RPMI8226 (cell line): ENCODE measurements around the gene COL28A1.

Source experiments
- DNase-seq: peaks from one replicate; pipeline ENCODE4 v3.0.0-alpha.2; 2015

COL28A1 gene

DNA sequence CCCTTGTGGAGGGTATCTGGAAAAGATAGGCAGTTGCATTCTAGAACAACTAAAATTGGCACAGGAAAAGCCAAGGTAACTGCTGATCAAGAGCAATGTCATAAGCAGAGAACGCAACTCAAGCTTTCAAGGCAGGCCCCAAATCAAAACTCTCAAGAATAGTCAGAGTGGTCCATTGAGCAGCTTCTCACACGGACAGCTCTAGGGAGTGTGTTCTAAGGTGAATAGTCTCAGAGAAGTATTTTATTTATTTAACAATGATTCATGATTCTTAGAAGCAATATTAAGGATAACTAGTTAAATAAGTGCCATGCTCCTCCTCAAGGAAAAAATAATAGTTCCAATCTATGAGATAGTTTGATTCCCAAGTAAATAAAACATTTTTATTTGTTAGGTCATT lies 83.0 kb downstream of the COL28A1 start:
- DNase-seq, result no peak

DNA sequence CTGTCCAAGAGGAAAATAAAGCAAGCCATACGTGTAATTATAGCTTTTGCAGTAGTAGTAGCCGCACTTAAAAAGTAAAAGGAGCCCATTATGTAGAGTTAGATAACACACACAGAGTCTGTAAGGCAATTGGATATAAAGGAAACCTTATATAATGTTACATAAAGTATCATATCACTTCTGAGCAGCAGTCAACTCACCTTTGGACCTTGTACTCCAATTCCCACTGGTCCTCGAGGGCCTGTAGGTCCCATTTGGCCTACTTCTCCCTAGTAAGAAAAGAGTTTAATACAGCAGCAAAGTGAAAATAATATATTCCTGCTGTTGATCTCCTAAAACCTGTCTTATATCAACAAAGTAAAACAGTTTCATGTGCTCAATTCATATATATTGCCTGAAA lies 83.6 kb downstream of the COL28A1 start:
- no peak for DNase-seq

DNA sequence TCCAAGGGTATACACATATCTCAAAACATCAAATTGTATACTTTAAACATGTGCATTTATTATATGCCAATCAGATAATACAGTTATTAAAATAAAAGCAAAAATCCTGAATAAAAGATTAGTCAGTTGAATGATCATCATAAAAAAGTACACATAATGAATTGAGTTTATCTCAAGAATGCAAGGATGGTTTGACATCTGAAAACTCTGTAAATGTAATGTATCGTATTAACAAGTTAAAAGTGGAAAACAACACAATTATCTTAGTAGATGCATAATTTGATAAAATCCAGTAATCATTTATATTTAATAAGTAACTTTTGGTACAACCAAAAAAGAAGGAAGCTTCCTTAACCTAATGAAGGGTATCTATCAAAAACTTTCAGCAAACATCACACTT lies 86.6 kb downstream of the COL28A1 start:
- DNase-seq, result no peak

DNA sequence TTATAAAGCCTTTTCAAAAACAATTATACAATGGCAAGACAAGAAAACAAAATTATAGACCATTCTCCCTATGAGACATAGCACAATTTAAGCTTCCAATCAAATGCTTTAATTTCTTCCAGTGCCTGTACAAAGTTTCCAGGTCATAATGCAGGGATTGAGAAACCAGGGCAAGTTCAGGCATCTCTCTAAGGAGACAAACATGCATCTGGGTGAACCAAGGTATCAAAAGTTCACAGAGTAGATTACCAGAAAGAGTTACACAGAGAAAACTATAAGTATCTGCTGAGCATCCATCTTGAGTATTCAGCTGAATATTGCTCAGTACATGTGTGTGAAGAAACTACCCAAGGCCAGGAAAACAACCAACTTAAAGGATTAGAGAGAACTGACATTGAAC lies 89.1 kb downstream of the COL28A1 start:
- no peak for DNase-seq

DNA sequence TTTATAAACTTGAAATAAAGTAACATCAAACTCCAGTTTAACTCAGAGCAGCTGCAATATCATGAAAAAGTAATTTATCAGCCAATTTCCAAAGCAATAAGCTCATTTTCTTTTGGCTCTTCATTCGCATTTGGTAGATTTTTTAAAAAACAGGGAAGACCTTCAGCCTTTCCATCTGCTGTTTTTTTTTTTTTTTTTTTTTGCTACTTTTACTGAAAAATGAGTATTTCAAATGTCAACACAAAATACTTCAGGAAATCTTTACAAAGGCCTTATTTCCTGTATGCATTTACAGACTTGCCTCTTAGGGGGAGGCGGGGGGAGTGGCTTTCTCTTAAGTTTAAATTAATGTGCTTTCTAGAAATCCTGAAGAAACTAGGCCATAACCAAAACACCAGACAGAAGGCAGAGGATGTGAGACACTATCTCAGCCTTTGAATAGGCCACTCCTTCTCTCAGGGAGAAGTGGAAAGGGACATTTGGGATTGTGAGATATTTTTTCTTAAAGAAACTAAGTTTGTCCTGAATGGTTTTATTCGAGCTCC lies 91.8 kb downstream of the COL28A1 start:
- DNase-seq, result no peak

DNA sequence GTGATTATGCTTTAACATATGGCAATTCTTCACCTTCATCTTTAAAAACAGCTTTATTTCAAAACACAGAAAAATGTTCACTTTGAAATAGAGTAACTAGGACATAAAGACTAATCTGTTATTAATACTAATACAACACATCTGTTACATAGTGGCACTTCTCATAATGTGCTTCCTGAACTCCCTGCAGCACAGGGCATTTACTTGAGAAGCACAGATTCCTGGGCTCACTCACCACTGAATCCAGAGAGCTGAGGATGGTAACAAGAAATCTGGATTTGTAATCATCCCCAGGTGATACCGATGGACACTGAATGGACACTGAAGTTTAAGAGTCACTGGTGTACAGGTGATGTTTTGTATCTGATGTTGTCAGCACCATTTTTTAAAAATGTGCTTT lies 96.1 kb downstream of the COL28A1 start:
- DNase-seq, result no peak

DNA sequence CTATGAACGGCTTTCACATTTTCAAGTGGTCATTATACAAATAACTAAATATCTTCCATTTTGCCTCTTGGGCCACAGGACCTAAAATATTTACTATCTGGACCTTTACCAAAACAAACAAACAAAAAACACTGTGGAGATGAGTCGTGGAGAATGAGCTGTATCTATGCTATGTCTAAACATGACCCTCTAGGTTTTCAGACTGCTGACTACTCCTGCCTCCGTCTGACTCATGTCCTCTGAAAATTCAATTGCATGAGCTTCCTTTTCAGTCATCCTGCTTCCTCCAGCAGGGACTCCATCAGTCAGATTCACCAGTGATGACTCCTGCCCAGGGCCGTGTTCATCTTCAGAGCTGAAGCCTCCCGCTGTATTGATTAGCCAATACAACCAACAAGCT lies 96.8 kb downstream of the COL28A1 start:
- no peak for DNase-seq

DNA sequence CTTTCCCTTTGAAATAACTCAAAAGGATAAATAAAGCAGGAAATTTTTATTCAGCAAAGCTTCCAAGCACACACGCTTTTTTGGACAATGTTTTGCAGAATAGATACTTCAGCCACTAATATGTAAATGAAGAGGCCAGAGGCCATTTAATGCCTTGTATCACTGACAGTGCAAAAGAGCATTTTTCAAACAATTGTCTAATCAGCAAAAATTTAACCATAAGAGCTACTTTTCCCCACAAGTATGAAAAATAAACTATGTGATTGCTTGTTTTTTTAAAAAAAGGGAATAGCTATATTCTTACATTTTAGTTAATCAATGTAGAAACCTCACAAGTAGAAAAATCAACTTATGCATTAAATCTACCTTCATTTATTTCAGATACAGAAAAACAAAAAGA lies 99.7 kb downstream of the COL28A1 start:
- no peak for DNase-seq

DNA sequence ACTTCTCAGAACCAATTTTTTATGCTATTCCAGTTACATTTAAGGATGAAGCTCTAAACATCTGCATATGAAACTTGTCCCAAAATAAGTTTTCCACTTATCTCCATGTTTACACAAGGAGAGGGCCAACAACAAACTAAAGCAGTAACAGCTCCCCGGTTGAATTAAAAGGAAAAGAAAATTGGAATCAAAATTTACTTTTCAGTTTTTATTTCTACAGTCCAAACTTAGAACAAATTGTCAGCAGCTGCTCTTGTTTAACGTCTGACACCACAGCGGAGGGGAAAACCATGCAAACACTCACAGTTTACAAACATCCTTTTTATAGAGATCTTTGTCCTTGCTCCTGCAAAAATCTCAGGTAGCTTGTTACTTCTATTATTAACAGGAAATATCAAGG lies 101.3 kb downstream of the COL28A1 start:
- DNase-seq, result no peak

DNA sequence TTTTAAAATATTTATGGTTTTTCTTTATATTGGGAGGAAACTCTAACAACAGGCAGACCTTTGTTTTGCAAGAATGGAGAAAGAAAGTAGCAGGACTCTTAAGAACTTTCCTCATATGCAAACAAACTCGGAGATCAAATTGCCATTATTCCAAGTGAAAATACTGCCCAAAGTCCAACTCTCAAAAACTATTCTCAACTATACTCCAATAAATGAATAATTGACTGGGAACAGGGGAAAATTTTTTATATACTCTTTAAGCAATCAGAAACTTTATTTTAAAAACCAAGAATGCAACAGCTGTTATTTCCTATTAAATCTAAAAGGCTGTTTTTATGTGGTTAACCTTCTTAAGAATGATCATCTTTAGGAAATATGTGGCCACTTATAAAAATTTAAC lies 101.9 kb downstream of the COL28A1 start:
- no peak for DNase-seq

DNA sequence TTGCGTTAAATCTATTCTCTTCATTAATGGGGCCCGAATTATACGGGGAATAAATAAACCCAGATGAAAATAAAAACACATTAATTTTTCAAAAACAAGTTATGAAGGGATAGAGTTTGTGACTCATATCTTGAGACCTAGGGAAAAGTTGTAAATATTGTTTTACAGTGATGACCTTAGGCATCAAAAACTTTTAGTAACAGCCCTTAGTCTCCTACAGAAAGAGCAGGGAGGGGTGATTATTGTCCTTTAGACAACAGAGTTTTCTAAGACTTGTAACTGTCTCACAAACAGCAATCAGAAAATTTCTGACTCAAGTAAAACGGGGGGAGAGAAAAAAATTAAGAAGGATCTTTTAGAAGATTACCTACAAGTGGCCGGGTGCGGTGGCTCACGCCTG lies 102.7 kb downstream of the COL28A1 start:
- DNase-seq, result no peak

DNA sequence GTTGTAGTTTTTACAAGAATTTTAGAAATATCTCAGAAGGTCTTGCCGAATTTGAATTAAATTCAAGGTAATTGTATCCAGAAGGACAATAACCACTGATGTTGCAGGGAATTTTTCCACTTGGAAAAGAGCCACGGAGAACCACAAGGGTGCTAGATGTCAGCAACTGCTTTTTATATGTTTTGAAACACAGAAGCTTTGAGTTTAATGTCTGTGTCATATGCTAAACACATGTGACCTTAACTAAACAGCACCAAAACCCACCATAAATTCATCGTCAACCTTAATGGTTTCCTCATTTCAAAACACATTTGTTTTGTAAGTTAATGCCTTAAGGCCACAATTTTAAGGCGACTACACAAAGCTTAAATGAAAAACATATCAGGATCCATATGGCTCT lies 106.9 kb downstream of the COL28A1 start:
- DNase-seq, result no peak

DNA sequence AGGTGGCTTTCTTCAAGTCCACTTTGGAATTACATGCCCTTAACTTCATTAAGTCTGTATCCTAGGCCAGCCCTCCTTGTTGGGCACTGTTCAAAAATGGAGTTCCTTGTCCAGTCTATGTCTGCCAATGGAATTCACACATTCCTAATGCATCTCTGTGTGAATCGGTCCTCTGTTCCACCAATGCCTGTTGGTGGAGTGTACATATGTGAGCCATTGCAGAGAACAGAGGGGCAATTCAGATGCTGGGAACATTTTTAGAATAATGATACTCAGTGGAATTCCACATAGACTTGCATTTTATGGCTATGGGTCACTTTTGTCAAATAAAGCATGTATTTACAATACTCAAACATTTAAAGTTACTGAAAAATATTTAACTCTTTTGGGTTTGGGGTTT lies 108.3 kb downstream of the COL28A1 start:
- DNase-seq, result no peak

DNA sequence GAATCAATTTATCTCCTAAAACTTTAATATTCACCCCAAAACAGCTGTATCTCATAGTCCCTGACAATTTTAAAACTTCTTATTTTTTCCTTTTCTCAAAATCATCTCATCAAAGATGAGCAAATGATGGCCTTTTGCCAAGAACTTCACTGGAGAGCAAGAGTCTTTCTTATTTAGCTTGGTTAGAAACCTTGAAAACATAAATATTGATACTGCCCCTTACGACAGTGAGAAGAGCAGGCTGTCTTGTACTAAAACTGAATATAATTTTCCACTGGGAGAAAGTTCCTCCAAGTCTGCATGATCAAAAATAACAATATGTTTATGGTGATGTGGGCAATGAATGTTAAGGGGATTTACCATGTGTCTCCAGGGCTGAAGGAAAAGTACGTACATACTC lies 109.0 kb downstream of the COL28A1 start:
- no peak for DNase-seq

DNA sequence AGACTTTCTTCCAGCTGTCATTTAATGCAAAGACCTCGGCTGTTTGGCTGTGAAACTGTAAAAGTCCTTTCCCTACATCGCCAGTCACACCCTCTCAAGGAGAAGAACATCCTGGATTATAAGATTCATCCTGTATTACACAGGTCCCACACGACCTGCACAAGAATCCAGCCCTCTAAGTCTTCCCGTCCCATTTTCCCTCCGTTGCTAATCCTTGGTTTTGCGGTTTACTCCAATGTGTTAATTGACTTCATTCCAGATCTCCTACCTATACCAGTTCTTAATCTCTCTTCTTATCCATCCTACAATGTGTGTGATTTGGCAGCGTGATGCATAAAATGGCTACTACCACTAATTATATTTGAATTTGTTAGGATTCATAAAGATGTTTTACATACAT lies 110.4 kb downstream of the COL28A1 start:
- DNase-seq, result no peak

DNA sequence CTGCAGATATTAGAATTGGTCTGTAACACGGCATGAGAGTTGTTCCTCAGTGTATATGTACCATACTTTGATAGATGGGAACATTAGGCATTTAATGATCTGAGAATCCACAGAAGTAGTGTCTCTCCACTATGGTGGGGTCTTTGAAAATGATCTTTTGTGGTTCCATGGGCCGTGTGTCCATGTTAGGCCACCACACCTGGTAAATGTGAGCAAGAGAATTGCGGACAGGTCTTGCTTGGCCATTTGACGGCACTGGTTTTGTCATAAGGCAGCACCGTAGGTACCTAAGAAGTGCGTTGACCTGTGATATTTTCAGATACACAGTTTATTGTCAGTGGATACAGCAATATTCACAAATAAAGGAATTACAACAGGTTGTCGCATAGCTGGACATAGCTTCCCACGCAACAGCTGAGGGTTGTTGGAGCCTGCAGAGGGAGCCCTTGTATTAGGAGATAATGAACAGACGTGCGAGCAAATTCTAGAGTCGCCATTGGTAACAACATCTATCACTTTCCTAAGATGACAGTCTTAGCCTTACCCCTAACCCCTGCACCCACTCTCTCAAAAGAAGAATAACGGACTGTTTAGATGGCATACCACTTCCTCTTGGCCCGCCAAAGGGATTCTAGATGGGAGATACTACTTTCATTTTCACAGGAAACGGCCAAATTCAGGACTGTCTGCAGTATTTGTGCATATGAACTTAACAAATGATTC lies 111.4 kb downstream of the COL28A1 start:
- DNase-seq, result peak; percentile 50

DNA sequence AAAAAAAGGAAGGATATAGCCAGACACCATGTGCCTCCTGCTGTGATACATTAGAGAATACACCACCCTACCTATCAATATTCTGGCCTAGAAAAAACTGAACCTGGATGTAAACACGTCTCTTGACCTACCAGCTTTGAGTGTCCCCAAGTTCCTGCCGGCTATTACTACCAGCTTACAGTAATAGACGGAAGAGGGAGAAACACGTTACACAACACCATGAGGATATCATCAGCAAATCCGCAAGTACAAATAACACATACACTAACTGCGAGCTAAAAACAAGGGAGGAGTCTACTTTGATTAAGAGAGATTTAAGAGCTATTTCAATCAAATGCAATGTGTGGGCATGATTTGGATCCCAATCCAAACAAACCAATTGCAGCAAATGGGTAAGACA lies 113.0 kb downstream of the COL28A1 start:
- no peak for DNase-seq

DNA sequence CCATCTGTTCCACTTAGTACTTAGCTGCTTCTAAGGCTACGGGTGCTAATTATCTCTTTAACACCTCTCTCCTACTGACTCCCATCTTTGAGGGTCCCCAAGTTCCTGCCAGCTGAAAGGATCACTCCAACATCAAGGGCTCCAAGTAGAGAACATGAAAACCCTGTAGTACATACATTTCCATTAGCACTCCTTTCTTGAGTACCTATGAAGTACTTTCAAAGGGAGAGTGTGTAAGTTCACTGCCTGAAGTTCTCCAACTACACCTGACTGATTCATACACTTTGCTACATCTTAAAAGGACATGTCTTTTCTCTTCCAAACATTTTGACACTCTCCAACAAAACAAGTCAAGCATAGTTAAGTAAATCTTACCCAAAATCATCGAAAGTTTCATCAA lies 113.8 kb downstream of the COL28A1 start:
- DNase-seq, result no peak

DNA sequence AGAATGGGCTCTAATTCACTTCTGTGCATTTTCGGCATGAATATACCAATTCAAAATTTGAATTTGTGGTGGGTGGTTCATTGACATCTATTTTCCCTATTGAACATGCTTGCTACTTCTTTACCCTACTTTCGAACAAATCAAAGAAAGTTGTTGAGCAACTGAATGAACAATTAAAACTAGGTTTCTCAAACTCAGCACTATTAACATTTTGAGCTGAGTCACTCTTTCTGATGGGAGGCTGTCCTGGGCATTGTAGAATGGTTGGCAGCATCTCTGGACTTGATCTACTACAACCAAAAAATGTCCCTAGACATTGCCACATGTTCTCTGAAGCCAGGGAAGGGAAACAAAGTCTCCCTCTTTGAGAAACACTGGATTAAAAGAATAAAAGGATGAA lies 116.7 kb downstream of the COL28A1 start:
- no peak for DNase-seq

DNA sequence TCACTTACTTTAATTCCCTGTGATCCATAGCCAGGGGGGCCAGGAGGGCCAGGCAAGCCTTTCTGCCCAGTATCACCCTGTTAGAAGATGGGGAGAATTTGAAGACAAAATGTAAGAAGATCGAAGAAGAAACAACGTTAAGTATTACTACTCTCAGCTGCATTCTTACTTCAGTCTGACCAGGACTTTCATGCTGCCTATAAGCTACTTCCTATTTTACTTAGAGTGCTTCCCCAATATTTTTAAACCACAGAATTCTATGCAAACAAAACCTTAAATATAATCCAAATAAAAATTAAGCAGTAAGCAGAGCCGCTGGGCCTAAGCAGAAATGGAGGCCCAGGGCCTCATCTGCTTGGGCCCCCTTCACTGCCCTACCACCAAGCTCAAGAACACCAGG lies 117.8 kb downstream of the COL28A1 start:
- DNase-seq, result no peak

DNA sequence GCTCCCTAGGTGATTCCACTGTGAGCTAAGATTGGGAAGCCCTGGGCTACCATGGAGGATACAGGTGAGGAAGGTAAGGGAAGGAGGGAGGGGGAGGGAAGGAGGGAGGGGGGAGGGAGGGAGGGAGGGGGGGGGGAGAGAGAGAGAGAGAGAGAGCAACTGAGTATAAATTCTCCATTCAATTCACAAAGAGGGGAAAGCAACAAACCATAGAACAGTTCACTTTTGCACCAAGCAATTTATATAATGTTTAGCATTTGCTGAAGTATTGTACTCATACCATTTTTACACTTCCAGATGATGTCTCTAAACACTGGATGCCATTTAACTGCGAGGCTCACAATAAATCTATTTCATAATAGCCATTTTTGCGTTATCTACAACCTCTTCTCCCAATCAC lies 118.3 kb downstream of the COL28A1 start:
- DNase-seq, result no peak

DNA sequence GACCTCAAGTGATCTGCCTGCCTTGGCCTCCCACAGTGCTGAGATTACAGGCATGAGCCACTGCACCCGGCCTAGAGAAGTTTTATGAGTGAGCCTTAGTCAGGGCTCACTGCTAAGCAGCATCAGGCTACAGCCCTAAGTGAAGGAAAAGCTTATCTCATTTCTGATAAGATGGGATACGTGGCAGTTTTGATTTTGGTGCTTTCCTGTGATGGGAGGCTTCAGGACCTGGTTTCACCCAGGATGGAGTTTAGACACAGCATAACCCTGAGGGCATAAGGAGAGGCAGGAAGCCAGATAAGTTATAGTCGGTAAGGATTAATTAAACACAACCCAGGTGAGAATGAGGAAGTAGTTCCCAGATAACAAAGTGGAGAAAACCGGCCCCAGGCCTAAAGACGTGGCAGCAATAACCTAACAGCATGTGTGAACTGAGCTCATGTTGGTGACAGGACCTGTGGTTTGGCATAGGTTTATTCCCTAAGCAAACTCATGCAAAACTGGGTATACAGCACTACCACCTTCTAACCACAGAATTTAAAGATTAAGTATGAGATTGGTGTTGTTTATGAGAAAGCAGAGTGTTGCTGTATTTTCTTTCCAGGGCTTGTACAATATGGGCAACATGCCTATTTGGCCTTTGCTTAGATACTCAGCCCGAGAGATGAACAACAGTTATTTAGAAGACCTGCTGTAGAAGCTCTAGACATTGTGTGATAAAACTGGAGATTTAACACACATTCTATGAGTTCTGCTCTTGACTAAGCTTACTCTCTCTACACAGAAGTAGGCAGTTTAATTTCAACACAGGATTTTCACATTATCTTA lies 119.4 kb downstream of the COL28A1 start:
- peak; percentile 9 for DNase-seq

DNA sequence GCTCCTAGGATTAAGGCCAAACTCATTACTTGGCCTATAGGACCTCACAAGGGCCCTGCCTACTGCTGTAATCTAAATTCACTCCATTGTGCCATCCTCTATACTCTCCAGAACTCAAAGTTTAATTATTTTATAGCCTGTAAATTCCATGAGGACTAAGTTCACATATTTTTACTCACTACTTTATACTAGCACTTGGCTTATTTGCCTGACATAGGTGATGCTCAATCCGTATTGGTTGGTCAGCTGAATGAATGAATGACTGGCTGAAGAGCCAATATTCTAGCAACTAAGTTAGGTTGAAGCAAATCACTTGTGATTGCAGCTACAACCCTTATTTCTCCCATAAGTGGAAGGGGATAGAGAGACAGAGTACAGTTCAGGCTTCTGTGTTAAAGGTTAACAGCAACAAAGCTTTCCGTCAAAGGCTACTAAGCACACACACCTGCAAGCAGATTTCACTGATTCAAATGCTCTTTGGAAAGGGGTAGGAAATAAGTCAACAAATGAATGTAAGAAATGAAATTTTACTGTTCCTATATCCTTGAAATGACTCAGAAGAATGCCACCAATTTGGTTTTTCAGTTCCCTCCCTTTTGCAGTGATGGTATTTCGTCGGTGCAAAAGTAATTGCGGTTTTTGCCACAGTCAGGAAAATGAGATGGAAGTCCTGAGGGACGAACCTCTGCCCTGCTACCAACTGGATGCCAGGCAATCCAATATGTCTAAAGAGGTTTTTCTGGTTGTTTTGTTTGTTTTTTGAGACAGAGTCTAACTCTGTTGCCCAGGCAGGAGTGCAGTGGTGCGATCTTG lies 120.7 kb downstream of the COL28A1 start:
- no peak for DNase-seq
